Vagina (tissue), 2 donors: Measurements from ENCODE around the gene SCAMP3. TPM values are rescaled to one million over a fixed set of nuclear protein-coding genes. Genes with fewer than 3 reads are reported as not detected.

ENCODE experiments used
- DNase-seq, 2 donors: peaks; one replicate each; pipeline ENCODE4 v3.0.0-alpha.2; 2017; ENCODE audit errors: extremely low spot score in 2 of 2
- H3K27ac ChIP-seq: fragments of 200-600 bp; sonication (generic); one replicate; pipeline ENCODE4 v1.5.1; 2019
- H3K27me3 ChIP-seq: fragments of 200-600 bp; sonication (generic); one replicate; pipeline ENCODE4 v1.5.1; 2019
- H3K36me3 ChIP-seq, 2 donors: fragments of 200-600 bp; sonication (generic); one replicate each; pipeline ENCODE4 v1.5.1; 2017 to 2019
- H3K4me1 ChIP-seq: fragments of 200-600 bp; sonication (generic); one replicate; pipeline ENCODE4 v1.5.1; 2019
- H3K4me3 ChIP-seq, 2 donors: fragments of 200-600 bp; sonication (generic); 1 replicate in 1 of 2; 2 replicates in 1 of 2; pipeline ENCODE4 v1.5.1; 2016 to 2019
- H3K9me3 ChIP-seq: fragments of 200-600 bp; sonication (generic); one replicate; pipeline ENCODE4 v1.5.1; 2019
- CTCF ChIP-seq, 3 experiments: fragments of 450-650 bp in 2 of 3; fragments of 200-600 bp in 1 of 3; sonication (generic) in 1 of 3; IDR thresholded peaks; one replicate each; pipeline ENCODE4 v1.5.1; 2017 to 2019; ENCODE audit warnings: antibody characterized with exemption in 3 of 3, mild to moderate bottlenecking in 2 of 3, moderate library complexity in 2 of 3
- POLR2A ChIP-seq, 2 donors: fragments of 450-650 bp; IDR thresholded peaks; one replicate each; pipeline ENCODE4 v1.6.1; 2017; ENCODE audit warnings: antibody characterized with exemption in 2 of 2, mild to moderate bottlenecking in 2 of 2, moderate library complexity in 2 of 2
- POLR2AphosphoS5 ChIP-seq, 2 donors: sonication (generic); formaldehyde crosslinking; IDR thresholded peaks; one replicate each; pipeline ENCODE4 v1.9.0; 2017; ENCODE audit warnings: antibody characterized with exemption in 2 of 2, mild to moderate bottlenecking in 2 of 2, low read depth in 1 of 2; ENCODE audit not compliant: insufficient read depth in 1 of 2
- intact Hi-C: fragments of 100-400 bp; cut with DNase I; formaldehyde crosslinking; loops from one replicate; pipeline ENCODE4 v1.15.1; 2023
- total RNA-seq: library from RNA; depleted of rRNA; stranded (reverse); fragments of >200 nt; gene quantifications from one replicate; pipeline ENCODE4 v1.2.3, GENCODE V29; 2016

SCAMP3 gene
- total RNA-seq, 1 donor from 2014 or later = 44.7 TPM

GRCh38 chr1:155272466-155273342, 10.5 kb upstream of the SCAMP3 start:
- DNase-seq = no peak
- peak overlapping the region; percentile 93 for H3K27ac ChIP-seq
- H3K4me3 ChIP-seq = peak overlapping the region; percentile 81 to 83
- no peaks in the 10 kb centered on the region for H3K9me3 ChIP-seq
- H3K36me3 ChIP-seq = peaks cover 5 to 32% of the 10 kb centered on the region in 2 donors
- no peak for TF ChIP-seq POLR2AphosphoS5 (IDR thresholded peaks at IDR 0.05; ENCODE audit: insufficient read depth in 1 of 2, low read depth in 1 of 2)
- no peak for TF ChIP-seq CTCF (IDR thresholded peaks at IDR 0.05)
- TF ChIP-seq POLR2A (IDR thresholded peaks at IDR 0.05) = no peak
- intact Hi-C loops = no loop called here
- no peaks in the 10 kb centered on the region for H3K27me3 ChIP-seq
- peaks cover 24% of the 10 kb centered on the region for H3K4me1 ChIP-seq

GRCh38 chr1:155269381-155269780, 7.2 kb upstream of the SCAMP3 start:
- no peak overlapping the region for H3K27ac ChIP-seq
- DNase-seq = no peak
- TF ChIP-seq CTCF (IDR thresholded peaks at IDR 0.05) = no peak
- no peak for TF ChIP-seq POLR2AphosphoS5 (IDR thresholded peaks at IDR 0.05; ENCODE audit: insufficient read depth in 1 of 2, low read depth in 1 of 2)
- TF ChIP-seq POLR2A (IDR thresholded peaks at IDR 0.05) = no peak
- no peak overlapping the region for H3K4me3 ChIP-seq
- H3K4me1 ChIP-seq = peaks cover 22% of the 10 kb centered on the region
- intact Hi-C loops = no loop called here
- peaks cover 5 to 64% of the 10 kb centered on the region in 2 donors for H3K36me3 ChIP-seq
- no peaks in the 10 kb centered on the region for H3K9me3 ChIP-seq
- H3K27me3 ChIP-seq = no peaks in the 10 kb centered on the region

GRCh38 chr1:155268630-155269029, 6.5 kb upstream of the SCAMP3 start:
- no peak for TF ChIP-seq CTCF (IDR thresholded peaks at IDR 0.05)
- no peak for TF ChIP-seq POLR2AphosphoS5 (IDR thresholded peaks at IDR 0.05; ENCODE audit: insufficient read depth in 1 of 2, low read depth in 1 of 2)
- no peak for TF ChIP-seq POLR2A (IDR thresholded peaks at IDR 0.05)
- peaks cover 5 to 70% of the 10 kb centered on the region in 2 donors for H3K36me3 ChIP-seq
- peaks cover 18% of the 10 kb centered on the region for H3K4me1 ChIP-seq
- H3K27ac ChIP-seq = no peak overlapping the region
- intact Hi-C loops = no loop called here
- no peak for DNase-seq
- H3K27me3 ChIP-seq = no peaks in the 10 kb centered on the region
- H3K4me3 ChIP-seq = no peak overlapping the region
- H3K9me3 ChIP-seq = no peaks in the 10 kb centered on the region

GRCh38 chr1:155267373-155267772, 5.2 kb upstream of the SCAMP3 start:
- H3K27me3 ChIP-seq = no peaks in the 10 kb centered on the region
- no peaks in the 10 kb centered on the region for H3K9me3 ChIP-seq
- no peak for DNase-seq
- no peak overlapping the region for H3K4me3 ChIP-seq
- H3K27ac ChIP-seq = no peak overlapping the region
- H3K4me1 ChIP-seq = peaks cover 18% of the 10 kb centered on the region
- peaks cover 5 to 77% of the 10 kb centered on the region in 2 donors for H3K36me3 ChIP-seq
- TF ChIP-seq POLR2A (IDR thresholded peaks at IDR 0.05) = no peak
- intact Hi-C loops = no loop called here

- Histone ChIP-seq H3K27me3 (no peaks in the 10 kb centered on the region), H3K36me3 (peaks cover 5 to 77% of the 10 kb centered on the region in 2 donors), H3K4me3 (no peak overlapping the region), H3K27ac (no peak overlapping the region), H3K9me3 (no peaks in the 10 kb centered on the region), H3K4me1 (peaks cover 12% of the 10 kb centered on the region)
- DNase-seq = no peak
- TF ChIP-seq CTCF (IDR thresholded peaks at IDR 0.05) (no peak), POLR2AphosphoS5 (IDR thresholded peaks at IDR 0.05; ENCODE audit: insufficient read depth in 1 of 2, low read depth in 1 of 2) (no peak), POLR2A (IDR thresholded peaks at IDR 0.05) (no peak)
- intact Hi-C loops = no loop called here
Observed at GRCh38 chr1:155266553-155266952, 4.4 kb upstream of the SCAMP3 start.
